ENCODE measurements around the gene PSMA6. TPM values are rescaled to one million over a fixed set of nuclear protein-coding genes. Genes with fewer than 3 reads are reported as not detected.

PSMA6 gene
- total RNA-seq, 1 experiment from 2014 or later: 369 TPM

GRCh38 chr14:35362911-35363374 is 70.8 kb downstream of the PSMA6 start:
- DNase-seq (ENCODE audit: extremely low read depth, low read depth): no peak

GRCh38 chr14:35365130-35366055 is 73.2 kb downstream of the PSMA6 start:
- DNase-seq (ENCODE audit: extremely low read depth, low read depth): peak; percentile 63

GRCh38 chr14:35366056-35366451 is 73.9 kb downstream of the PSMA6 start:
- no peak for DNase-seq (ENCODE audit: extremely low read depth, low read depth)

- DNase-seq (ENCODE audit: extremely low read depth, low read depth): no peak
These were observed 74.4 kb downstream of the PSMA6 start for GRCh38 chr14:35366521-35366976.

GRCh38 chr14:35367056-35367372 is 74.8 kb downstream of the PSMA6 start:
- DNase-seq (ENCODE audit: extremely low read depth, low read depth): no peak

Other genes starting within 250 kb of the PSMA6 start
- 82.5 and 101 TPM in 2 replicates for gene FAM177A1, start 246.1 kb upstream of the PSMA6 start, total RNA-seq (2014; rRNA removed; shearing (Covaris generic))
- gene PPP2R3C, start 170.4 kb upstream of the PSMA6 start, total RNA-seq (2014; rRNA removed; shearing (Covaris generic)): 69.4 and 73.4 TPM in 2 replicates
- 32.8 and 35.4 TPM in 2 replicates for gene PRORP, start 169.8 kb upstream of the PSMA6 start, total RNA-seq (2014; rRNA removed; shearing (Covaris generic))
- gene NFKBIA, start 112.4 kb downstream of the PSMA6 start, total RNA-seq (2014; rRNA removed; shearing (Covaris generic)): 63.3 and 66.4 TPM in 2 replicates
- gene INSM2, start 241.8 kb downstream of the PSMA6 start, total RNA-seq (2014; rRNA removed; shearing (Covaris generic)): not detected in 2 replicates